SK-N-SH (cell line): ENCODE data around the gene LCE1B. TPM values are rescaled to one million over a fixed set of nuclear protein-coding genes. Genes with fewer than 3 reads are reported as not detected.

Experiments
- CTCF ChIA-PET: fragments of 300-600, 350-600 bp; formaldehyde crosslinking; extraction: SDS; loops from one replicate; lab custom pipeline; 2021; lab: Yijun Ruan, JAX
- POLR2A ChIA-PET: fragments of 350-600 bp; sonication (Branson Sonifier 250); formaldehyde crosslinking; extraction: SDS; loops from one replicate; lab custom pipeline; 2020; ENCODE audit warnings: antibody characterized with exemption, inconsistent platforms; lab: Yijun Ruan, JAX
- DNase-seq: peaks from one replicate; pipeline ENCODE4 v3.0.0; 2012
- H2AFZ ChIP-seq: fragments of 200-600 bp; sonication (generic); 2 replicates; pipeline ENCODE4 v1.8.1; 2016; ENCODE audit warnings: antibody characterized with exemption, mild to moderate bottlenecking, low read depth
- H3F3A ChIP-seq: fragments of 200-600 bp; sonication (generic); replicated peaks from 2 replicates; pipeline ENCODE3; 2016; ENCODE audit warnings: antibody characterized with exemption, mild to moderate bottlenecking; ENCODE audit not compliant: insufficient read depth
- H3K27ac ChIP-seq, 2 experiments: fragments of 200-500 bp in 1 of 2; fragments of 200-600 bp in 1 of 2; sonication (Bioruptor generic) in 1 of 2; sonication (generic), shearing (Covaris generic) in 1 of 2; 2 replicates each; pipeline versions ENCODE4 v1.5.1 to v1.6.1; 2014 to 2016; ENCODE audit warnings: low read depth in 2 of 2, inconsistent platforms in 1 of 2, low read length in 1 of 2, mild to moderate bottlenecking in 1 of 2, mixed read lengths in 1 of 2
- H3K27me3 ChIP-seq: fragments of 200-600 bp; sonication (generic), shearing (Covaris generic); 2 replicates; pipeline ENCODE4 v1.6.1; 2016; ENCODE audit warnings: mixed run types; ENCODE audit not compliant: insufficient read depth
- H3K36me3 ChIP-seq, 2 experiments: fragments of 200-500 bp in 1 of 2; fragments of 200-600 bp in 1 of 2; sonication (Bioruptor generic) in 1 of 2; sonication (generic) in 1 of 2; replicated peaks in 1 of 2; 2 replicates each; pipeline versions ENCODE3 to v1.5.1; 2014 to 2016; ENCODE audit warnings: low read length in 1 of 2, mild to moderate bottlenecking in 1 of 2; ENCODE audit not compliant: insufficient read depth in 2 of 2, control insufficient read depth in 1 of 2
- H3K4me1 ChIP-seq, 2 experiments: fragments of 200-500 bp in 1 of 2; fragments of 200-600 bp in 1 of 2; sonication (Bioruptor generic) in 1 of 2; sonication (generic), shearing (Covaris generic) in 1 of 2; 2 replicates each; pipeline versions ENCODE4 v1.5.1 to v1.6.1; 2014 to 2016; ENCODE audit warnings: low read depth in 1 of 2, low read length in 1 of 2, mixed run types in 1 of 2; ENCODE audit not compliant: insufficient read depth in 2 of 2, control insufficient read depth in 1 of 2
- H3K4me2 ChIP-seq: fragments of 200-600 bp; sonication (generic), shearing (Covaris generic); 2 replicates; pipeline ENCODE4 v1.6.1; 2017; ENCODE audit warnings: mixed run types
- H3K4me3 ChIP-seq, 2 experiments: fragments of 200-500 bp in 1 of 2; fragments of 200-600 bp in 1 of 2; sonication (Bioruptor generic) in 1 of 2; sonication (generic), shearing (Covaris generic) in 1 of 2; 2 replicates each; pipeline versions ENCODE4 v1.5.1 to v1.8.1; 2014 to 2016; ENCODE audit warnings: low read depth in 2 of 2, inconsistent platforms in 1 of 2, low read length in 1 of 2, mild to moderate bottlenecking in 1 of 2, mixed read lengths in 1 of 2, moderate library complexity in 1 of 2
- H3K79me2 ChIP-seq: fragments of 200-600 bp; sonication (generic); 2 replicates; pipeline ENCODE4 v1.8.1; 2017; ENCODE audit warnings: mild to moderate bottlenecking; ENCODE audit not compliant: insufficient read depth
- H3K9ac ChIP-seq: fragments of 200-600 bp; sonication (generic); 2 replicates; pipeline ENCODE4 v1.6.1; 2017; ENCODE audit warnings: mixed run types
- H3K9me2 ChIP-seq: fragments of 200-600 bp; sonication (generic); 2 replicates; pipeline ENCODE4 v1.6.1; 2017; ENCODE audit warnings: mixed run types
- H3K9me3 ChIP-seq: fragments of 200-600 bp; sonication (generic); 2 replicates; pipeline ENCODE4 v1.6.1; 2017; ENCODE audit warnings: mixed run types, mild to moderate bottlenecking, moderate library complexity
- H4K20me1 ChIP-seq: fragments of 200-600 bp; sonication (generic); 2 replicates; pipeline ENCODE4 v1.6.1; 2017; ENCODE audit warnings: mild to moderate bottlenecking, mixed run types; ENCODE audit not compliant: insufficient read depth
- EP300 ChIP-seq, 2 experiments: IDR thresholded peaks; 2 replicates each; pipeline versions ENCODE4 v1.4.0 to v1.6.1; 2012; ENCODE audit warnings: borderline replicate concordance in 1 of 2, low read depth in 1 of 2, low read length in 1 of 2
- FOSL2 ChIP-seq: IDR thresholded peaks from 2 replicates; pipeline ENCODE4 v1.4.0; 2012; ENCODE audit warnings: low read depth, mild to moderate bottlenecking, moderate library complexity, borderline replicate concordance
- FOXJ3 ChIP-seq: sonication (generic); formaldehyde crosslinking; IDR thresholded peaks from 2 replicates; pipeline ENCODE4 v1.5.1; 2020; ENCODE audit warnings: mild to moderate bottlenecking, missing genetic modification reagents
- MXI1 ChIP-seq: IDR thresholded peaks from 2 replicates; pipeline ENCODE4 v1.6.1; 2012; ENCODE audit warnings: mild to moderate bottlenecking, low read depth, low read length, improper control_type of control experiment
- RAD21 ChIP-seq: IDR thresholded peaks from 2 replicates; pipeline ENCODE4 v1.6.1; 2012; ENCODE audit warnings: mild to moderate bottlenecking, low read length
- RFX5 ChIP-seq: IDR thresholded peaks from 2 replicates; pipeline ENCODE4 v1.6.1; 2012; ENCODE audit warnings: mild to moderate bottlenecking, improper control_type of control experiment, low read length
- RXRA ChIP-seq: IDR thresholded peaks from 2 replicates; pipeline ENCODE4 v1.4.0; 2012; ENCODE audit warnings: low read depth, mild to moderate bottlenecking, borderline replicate concordance
- SIN3A ChIP-seq: IDR thresholded peaks from 2 replicates; pipeline ENCODE4 v1.6.1; 2012; ENCODE audit warnings: low read depth, mild to moderate bottlenecking, low read length, moderate library complexity, borderline replicate concordance
- SMC3 ChIP-seq: IDR thresholded peaks from 2 replicates; pipeline ENCODE4 v1.6.1; 2012; ENCODE audit warnings: low read depth, low read length, improper control_type of control experiment
- TCF12 ChIP-seq: IDR thresholded peaks from 2 replicates; pipeline ENCODE4 v1.4.0; 2012
- YY1 ChIP-seq: IDR thresholded peaks from 2 replicates; pipeline ENCODE4 v1.4.0; 2012; ENCODE audit warnings: low read depth, mild to moderate bottlenecking
- WGBS: methylation state at CpG from one replicate; pipeline ENCODE4 v1.1.6; 2017; ENCODE audit warnings: low lambda C conversion rate; 5-methylcytosine and 5-hydroxymethylcytosine counted together
- polyA plus RNA-seq, 3 experiments: library from polyadenylated mRNA; depleted of rRNA; stranded (reverse); fragments of >200 nt; gene quantifications; 2 replicates each; pipeline ENCODE4 v1.2.3, GENCODE V29; 2012
- TF ChIP-seq, protein P1 (sequence below): fragments of 150-350 bp; IDR thresholded peaks from 2 replicates; pipeline ENCODE4 v1.6.1; 2017; ENCODE audit warnings: antibody characterized with exemption, low read length, low read depth, borderline replicate concordance
- TF ChIP-seq, protein P2 (sequence below): fragments of 200-600 bp; sonication (generic); IDR thresholded peaks from 2 replicates; pipeline ENCODE4 v1.6.1; 2017; ENCODE audit warnings: antibody characterized with exemption, mild to moderate bottlenecking, moderate library complexity
- TF ChIP-seq, protein P3 (sequence below): IDR thresholded peaks from 2 replicates; pipeline ENCODE4 v1.4.0; 2012; ENCODE audit warnings: low read depth, borderline replicate concordance

The LCE1B gene
- polyA plus RNA-seq, 1 of the 3 experiments (the other 2 are of a cell fraction) = not detected

DNA sequence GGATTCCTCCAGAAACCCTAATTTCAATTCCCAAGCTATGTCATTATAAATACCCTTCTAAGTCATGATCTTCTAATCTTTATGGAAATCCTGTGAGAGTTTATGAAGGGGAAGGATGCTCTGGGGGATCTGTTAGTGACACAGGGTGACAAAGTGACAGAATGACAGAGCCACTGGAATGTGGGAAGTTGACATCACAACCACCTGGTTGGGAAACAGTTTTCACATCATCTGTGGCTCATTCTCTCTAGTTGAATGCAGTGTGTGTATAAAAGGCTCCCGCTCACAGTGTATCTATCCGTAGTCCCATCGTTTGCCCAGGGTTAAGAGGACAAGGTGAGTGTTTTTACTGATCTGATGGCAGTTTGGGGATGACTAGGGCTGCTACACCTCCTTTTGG lies 47.9 kb downstream of the LCE1B start, which contains the start of gene LCE7A:
LCE7A (plus strand) TSS at position 301 of the 400 bp plus-strand sequence. CDS start 702 bp downstream, outside the sequence.
- no peaks in the 10 kb centered on the region for H3K36me3 ChIP-seq
- ChIA-PET POLR2A (no interaction called here), CTCF (interaction anchor here (0.6 to 2.7 kb wide), 3 partner anchors 10 to 451 kb away, joined by 4 to 12 read pairs (median 5); no protein-coding TSS in a partner anchor)
- H2AFZ ChIP-seq = no peak within 1 kb of the TSS
- H3K79me2 ChIP-seq = no peaks in the 10 kb centered on the region
- H3K27ac ChIP-seq = no peak within 1 kb of the TSS
- DNase-seq = no peak
- H3K4me3 ChIP-seq = no peak within 1 kb of the TSS
- H3K4me2 ChIP-seq = no peak within 1 kb of the TSS
- no peaks in the 10 kb centered on the region for H3K9me3 ChIP-seq
- no peaks in the 10 kb centered on the region for H3F3A ChIP-seq
- TF ChIP-seq SIN3A (no peak), RXRA (no peak), RAD21 (no peak), FOSL2 (no peak), TCF12 (no peak), RFX5 (no peak), MXI1 (no peak), SMC3 (no peak), EP300 (IDR thresholded peaks at IDR 0.05; ENCODE audit: borderline replicate concordance in 1 of 2, low read depth in 1 of 2, low read length in 1 of 2) (no peak), FOXJ3 (CRISPR knock-in tag) (no peak), YY1 (no peak)
- TF ChIP-seq, protein P1, sequence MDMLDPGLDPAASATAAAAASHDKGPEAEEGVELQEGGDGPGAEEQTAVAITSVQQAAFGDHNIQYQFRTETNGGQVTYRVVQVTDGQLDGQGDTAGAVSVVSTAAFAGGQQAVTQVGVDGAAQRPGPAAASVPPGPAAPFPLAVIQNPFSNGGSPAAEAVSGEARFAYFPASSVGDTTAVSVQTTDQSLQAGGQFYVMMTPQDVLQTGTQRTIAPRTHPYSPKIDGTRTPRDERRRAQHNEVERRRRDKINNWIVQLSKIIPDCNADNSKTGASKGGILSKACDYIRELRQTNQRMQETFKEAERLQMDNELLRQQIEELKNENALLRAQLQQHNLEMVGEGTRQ = no peak
- TF ChIP-seq, protein P2, sequence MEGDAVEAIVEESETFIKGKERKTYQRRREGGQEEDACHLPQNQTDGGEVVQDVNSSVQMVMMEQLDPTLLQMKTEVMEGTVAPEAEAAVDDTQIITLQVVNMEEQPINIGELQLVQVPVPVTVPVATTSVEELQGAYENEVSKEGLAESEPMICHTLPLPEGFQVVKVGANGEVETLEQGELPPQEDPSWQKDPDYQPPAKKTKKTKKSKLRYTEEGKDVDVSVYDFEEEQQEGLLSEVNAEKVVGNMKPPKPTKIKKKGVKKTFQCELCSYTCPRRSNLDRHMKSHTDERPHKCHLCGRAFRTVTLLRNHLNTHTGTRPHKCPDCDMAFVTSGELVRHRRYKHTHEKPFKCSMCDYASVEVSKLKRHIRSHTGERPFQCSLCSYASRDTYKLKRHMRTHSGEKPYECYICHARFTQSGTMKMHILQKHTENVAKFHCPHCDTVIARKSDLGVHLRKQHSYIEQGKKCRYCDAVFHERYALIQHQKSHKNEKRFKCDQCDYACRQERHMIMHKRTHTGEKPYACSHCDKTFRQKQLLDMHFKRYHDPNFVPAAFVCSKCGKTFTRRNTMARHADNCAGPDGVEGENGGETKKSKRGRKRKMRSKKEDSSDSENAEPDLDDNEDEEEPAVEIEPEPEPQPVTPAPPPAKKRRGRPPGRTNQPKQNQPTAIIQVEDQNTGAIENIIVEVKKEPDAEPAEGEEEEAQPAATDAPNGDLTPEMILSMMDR = no peak
- TF ChIP-seq, protein P3, sequence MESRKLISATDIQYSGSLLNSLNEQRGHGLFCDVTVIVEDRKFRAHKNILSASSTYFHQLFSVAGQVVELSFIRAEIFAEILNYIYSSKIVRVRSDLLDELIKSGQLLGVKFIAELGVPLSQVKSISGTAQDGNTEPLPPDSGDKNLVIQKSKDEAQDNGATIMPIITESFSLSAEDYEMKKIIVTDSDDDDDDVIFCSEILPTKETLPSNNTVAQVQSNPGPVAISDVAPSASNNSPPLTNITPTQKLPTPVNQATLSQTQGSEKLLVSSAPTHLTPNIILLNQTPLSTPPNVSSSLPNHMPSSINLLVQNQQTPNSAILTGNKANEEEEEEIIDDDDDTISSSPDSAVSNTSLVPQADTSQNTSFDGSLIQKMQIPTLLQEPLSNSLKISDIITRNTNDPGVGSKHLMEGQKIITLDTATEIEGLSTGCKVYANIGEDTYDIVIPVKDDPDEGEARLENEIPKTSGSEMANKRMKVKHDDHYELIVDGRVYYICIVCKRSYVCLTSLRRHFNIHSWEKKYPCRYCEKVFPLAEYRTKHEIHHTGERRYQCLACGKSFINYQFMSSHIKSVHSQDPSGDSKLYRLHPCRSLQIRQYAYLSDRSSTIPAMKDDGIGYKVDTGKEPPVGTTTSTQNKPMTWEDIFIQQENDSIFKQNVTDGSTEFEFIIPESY = no peak
- TF ChIP-seq, all 33 proteins: peak for 0
- WGBS = 2% methylated on average over 3 of the region's 3 CpGs
- no peaks in the 10 kb centered on the region for H3K4me1 ChIP-seq
- H3K9me2 ChIP-seq = no peaks in the 10 kb centered on the region
- no peaks in the 10 kb centered on the region for H4K20me1 ChIP-seq
- no peak within 1 kb of the TSS for H3K9ac ChIP-seq
- H3K27me3 ChIP-seq = no peaks in the 10 kb centered on the region; the same call in 1 of the 2 replicates
